H1 (cell line): ENCODE results near the gene TKTL2. TPM values are rescaled to one million over a fixed set of nuclear protein-coding genes. Genes with fewer than 3 reads are reported as not detected.

Experiments used
- CTCF ChIA-PET: fragments of 300-600 bp; sonication (Branson Sonifier 250); formaldehyde crosslinking; loops from one replicate; lab custom pipeline; 2021; ENCODE audit not compliant: partially characterized antibody; lab: Charles Lee
- POLR2A ChIA-PET: fragments of 300-600 bp; sonication (Branson Sonifier 250); formaldehyde crosslinking; loops from one replicate; lab custom pipeline; 2021; ENCODE audit warnings: inconsistent platforms; ENCODE audit not compliant: partially characterized antibody; lab: Charles Lee
- DNase-seq, 2 experiments: peaks; one replicate each; pipeline versions ENCODE4 v3.0.0 to v3.0.0-alpha.2; 2010 to 2022; ENCODE audit warnings: low spot score in 2 of 2, low read depth in 1 of 2, mixed read lengths in 1 of 2
- FAIRE-seq: peaks from 2 replicates; lab custom pipeline; 2011; peaks lifted over from hg19 to GRCh38; lab: Jason Lieb, UNC
- H2AFZ ChIP-seq: 2 replicates; pipeline ENCODE4 v1.8.1; 2012; ENCODE audit warnings: low read length, inconsistent platforms
- H2AK5ac ChIP-seq: 2 replicates; pipeline ENCODE4 v1.6.1; 2013; ENCODE audit warnings: low read depth, low read length
- H2BK120ac ChIP-seq: replicated peaks from 2 replicates; pipeline ENCODE3; 2013; ENCODE audit warnings: low read depth, low read length, inconsistent platforms
- H2BK12ac ChIP-seq: 2 replicates; pipeline ENCODE4 v1.6.1; 2013; ENCODE audit warnings: low read depth, low read length
- H2BK15ac ChIP-seq: 2 replicates; pipeline ENCODE4 v1.6.1; 2013; ENCODE audit warnings: low read length
- H2BK20ac ChIP-seq: 2 replicates; pipeline ENCODE4 v1.6.1; 2013; ENCODE audit warnings: low read length
- H2BK5ac ChIP-seq: 2 replicates; pipeline ENCODE4 v1.6.1; 2013; ENCODE audit warnings: low read depth, low read length
- H3K14ac ChIP-seq: 2 replicates; pipeline ENCODE4 v1.6.1; 2013; ENCODE audit warnings: inconsistent platforms; ENCODE audit not compliant: insufficient read length
- H3K18ac ChIP-seq: 2 replicates; pipeline ENCODE4 v1.6.1; 2013; ENCODE audit warnings: low read length; ENCODE audit errors: extremely low read depth
- H3K23ac ChIP-seq: 2 replicates; pipeline ENCODE4 v1.6.1; 2013; ENCODE audit warnings: inconsistent platforms; ENCODE audit not compliant: insufficient read length
- H3K23me2 ChIP-seq: 2 replicates; pipeline ENCODE4 v1.6.1; 2013; ENCODE audit warnings: low read depth, low read length
- H3K27ac ChIP-seq: 2 replicates; pipeline ENCODE4 v1.6.1; 2011; ENCODE audit warnings: low read depth, low read length, inconsistent platforms
- H3K27me3 ChIP-seq, 4 experiments: replicated peaks in 1 of 4; 1 replicate in 1 of 4; 2 replicates in 3 of 4; pipeline versions ENCODE4 v1.6.1 to v1.8.1; 2011 to 2013; ENCODE audit warnings: low read length in 3 of 4, mild to moderate bottlenecking in 3 of 4, inconsistent platforms in 2 of 4, mixed read lengths in 2 of 4, moderate library complexity in 1 of 4; ENCODE audit not compliant: control insufficient read depth in 3 of 4, insufficient read depth in 3 of 4; ENCODE audit errors: extremely low read depth in 1 of 4
- H3K36me3 ChIP-seq, 4 experiments: 2 replicates each; pipeline versions ENCODE4 v1.6.1 to v1.8.1; 2011 to 2013; ENCODE audit warnings: mild to moderate bottlenecking in 4 of 4, low read length in 3 of 4, moderate library complexity in 2 of 4, control low read depth in 1 of 4, inconsistent platforms in 1 of 4; ENCODE audit not compliant: insufficient read depth in 4 of 4, control insufficient read depth in 2 of 4
- H3K4ac ChIP-seq: replicated peaks from 2 replicates; pipeline ENCODE3; 2013; ENCODE audit warnings: low read length, low read depth, mixed read lengths, inconsistent platforms; ENCODE audit not compliant: insufficient read length
- H3K4me1 ChIP-seq, 4 experiments: replicated peaks in 1 of 4; 1 replicate in 1 of 4; 2 replicates in 3 of 4; pipeline versions ENCODE4 v1.6.1 to v1.8.1; 2011 to 2013; ENCODE audit warnings: low read length in 3 of 4, inconsistent platforms in 2 of 4, mixed read lengths in 1 of 4; ENCODE audit not compliant: insufficient read depth in 4 of 4, control insufficient read depth in 3 of 4
- H3K4me2 ChIP-seq, 2 experiments: 2 replicates each; pipeline versions ENCODE4 v1.6.1 to v1.8.1; 2011 to 2013; ENCODE audit warnings: low read depth in 2 of 2, low read length in 2 of 2, control low read depth in 1 of 2, inconsistent platforms in 1 of 2, mild to moderate bottlenecking in 1 of 2; ENCODE audit not compliant: insufficient read depth in 1 of 2
- H3K4me3 ChIP-seq, 4 experiments: fragments of 200-600, 300-600 bp in 1 of 4; sonication (generic), shearing (Covaris generic), sonication (Bioruptor Twin) in 1 of 4; 2 replicates each; pipeline versions ENCODE4 v1.5.1 to v1.8.1; 2011 to 2016; ENCODE audit warnings: low read length in 4 of 4, low read depth in 3 of 4, control low read depth in 2 of 4, inconsistent platforms in 2 of 4, mild to moderate bottlenecking in 2 of 4, mixed read lengths in 1 of 4, moderate library complexity in 1 of 4; ENCODE audit not compliant: insufficient read depth in 2 of 4; ENCODE audit errors: extremely low read depth in 1 of 4
- H3K56ac ChIP-seq: replicated peaks from 2 replicates; pipeline ENCODE3; 2013; ENCODE audit warnings: low read depth, mild to moderate bottlenecking, mixed read lengths, low read length, inconsistent platforms; ENCODE audit not compliant: insufficient read length
- H3K79me1 ChIP-seq: 2 replicates; pipeline ENCODE4 v1.6.1; 2013; ENCODE audit warnings: low read depth, low read length, control low read depth
- H3K79me2 ChIP-seq, 2 experiments: 2 replicates each; pipeline versions ENCODE4 v1.6.1 to v1.8.1; 2012 to 2013; ENCODE audit warnings: low read length in 2 of 2, mild to moderate bottlenecking in 2 of 2, inconsistent platforms in 1 of 2; ENCODE audit not compliant: insufficient read depth in 2 of 2, control insufficient read depth in 1 of 2
- H3K9ac ChIP-seq, 4 experiments: replicated peaks in 1 of 4; 1 replicate in 1 of 4; 2 replicates in 3 of 4; pipeline versions ENCODE4 v1.6.1 to v1.8.1; 2011 to 2013; ENCODE audit warnings: low read depth in 3 of 4, low read length in 3 of 4, control low read depth in 2 of 4, mild to moderate bottlenecking in 2 of 4, moderate library complexity in 2 of 4, inconsistent platforms in 1 of 4; ENCODE audit errors: extremely low read depth in 1 of 4
- H3K9me3 ChIP-seq, 2 experiments: 2 replicates each; pipeline versions ENCODE4 v1.6.1 to v1.8.1; 2012 to 2013; ENCODE audit warnings: mild to moderate bottlenecking in 2 of 2, moderate library complexity in 2 of 2, control low read depth in 1 of 2, inconsistent platforms in 1 of 2, low read depth in 1 of 2, low read length in 1 of 2, mixed read lengths in 1 of 2; ENCODE audit not compliant: insufficient read depth in 2 of 2
- H4K20me1 ChIP-seq, 2 experiments: replicated peaks in 1 of 2; 2 replicates each; pipeline versions ENCODE3 to v1.8.1; 2011 to 2013; ENCODE audit warnings: inconsistent platforms in 2 of 2, low read length in 2 of 2, mild to moderate bottlenecking in 1 of 2; ENCODE audit not compliant: insufficient read depth in 2 of 2, control insufficient read depth in 1 of 2
- H4K5ac ChIP-seq: 2 replicates; pipeline ENCODE4 v1.6.1; 2013; ENCODE audit warnings: low read length, low read depth, mixed read lengths, inconsistent platforms; ENCODE audit not compliant: insufficient read length
- H4K8ac ChIP-seq: 2 replicates; pipeline ENCODE4 v1.8.0; 2013; ENCODE audit warnings: mild to moderate bottlenecking, moderate library complexity, low read length, inconsistent platforms; ENCODE audit not compliant: insufficient read depth; ENCODE audit errors: extremely low read depth
- H4K91ac ChIP-seq: replicated peaks from 2 replicates; pipeline ENCODE3; 2013; ENCODE audit warnings: low read length, mixed read lengths, inconsistent platforms; ENCODE audit not compliant: insufficient read length
- CREB1 ChIP-seq: IDR thresholded peaks from 2 replicates; pipeline ENCODE4 v1.6.1; 2012; ENCODE audit warnings: inconsistent platforms
- CTBP2 ChIP-seq: IDR thresholded peaks from 2 replicates; pipeline ENCODE4 v1.7.0; 2011; ENCODE audit warnings: borderline replicate concordance, mild to moderate bottlenecking, moderate library complexity, mixed read lengths, low read length; ENCODE audit not compliant: insufficient read depth, insufficient read length
- EP300 ChIP-seq, 2 experiments: IDR thresholded peaks; 1 replicate in 1 of 2; 2 replicates in 1 of 2; pipeline ENCODE4 v1.6.1; 2011 to 2012; ENCODE audit warnings: low read depth in 2 of 2, low read length in 2 of 2, mild to moderate bottlenecking in 2 of 2, borderline replicate concordance in 1 of 2, inconsistent platforms in 1 of 2, moderate library complexity in 1 of 2
- HDAC2 ChIP-seq, 2 experiments: fragments of 300-600 bp in 1 of 2; sonication (generic) in 1 of 2; IDR thresholded peaks; 2 replicates each; pipeline ENCODE4 v1.6.1; 2011 to 2012; ENCODE audit warnings: low read depth in 2 of 2, low read length in 2 of 2, mild to moderate bottlenecking in 2 of 2, moderate library complexity in 2 of 2, borderline replicate concordance in 1 of 2, inconsistent platforms in 1 of 2
- KDM1A ChIP-seq: fragments of 200-600, 300-600 bp; sonication (generic); IDR thresholded peaks from 2 replicates; pipeline ENCODE4 v1.7.1; 2016; ENCODE audit warnings: mild to moderate bottlenecking, low read length, borderline replicate concordance
- KDM4A ChIP-seq: IDR thresholded peaks from one replicate; pipeline ENCODE4 v1.7.1; 2012; ENCODE audit warnings: low read depth, mild to moderate bottlenecking, moderate library complexity, low read length, inconsistent platforms; ENCODE audit not compliant: severe bottlenecking
- MAFK ChIP-seq: IDR thresholded peaks from 2 replicates; pipeline ENCODE4 v1.6.1; 2012; ENCODE audit warnings: low read depth, mild to moderate bottlenecking, improper control_type of control experiment, low read length
- MAX ChIP-seq: IDR thresholded peaks from 2 replicates; pipeline ENCODE4 v1.6.1; 2012; ENCODE audit warnings: inconsistent platforms
- SP2 ChIP-seq: IDR thresholded peaks from 2 replicates; pipeline ENCODE4 v1.6.1; 2012; ENCODE audit warnings: mild to moderate bottlenecking, low read length, inconsistent platforms
- TBP ChIP-seq: IDR thresholded peaks from 2 replicates; pipeline ENCODE4 v1.6.1; 2011; ENCODE audit warnings: low read depth, low read length, improper control_type of control experiment
- ZNF274 ChIP-seq: IDR thresholded peaks from 2 replicates; pipeline ENCODE4 v1.7.0; 2012; ENCODE audit warnings: low read length, borderline replicate concordance; ENCODE audit errors: extremely low read depth
- WGBS, 2 experiments: shearing (Covaris generic) in 1 of 2; methylation state at CpG; one replicate each; pipeline versions ENCODE4 v1.1.6 to v1.1.7; 2013 to 2015; ENCODE audit warnings: low lambda C conversion rate in 2 of 2, mixed read lengths in 2 of 2, inconsistent platforms in 1 of 2, low coverage in 1 of 2, missing lambda C conversion rate in 1 of 2; ENCODE audit not compliant: insufficient replicate concordance in 2 of 2, insufficient coverage in 1 of 2, insufficient read length in 1 of 2; ENCODE audit errors: extremely low coverage in 1 of 2, missing lambda C conversion rate in 1 of 2; 5-methylcytosine and 5-hydroxymethylcytosine counted together
- long read RNA-seq, 2 experiments: library from RNA in 1 of 2; library from capped mRNA in 1 of 2; stranded (forward); transcript quantifications; one replicate each; pipeline ENCODE4 v2.0.0, GENCODE V29; 2021; ENCODE audit warnings: inconsistent platforms in 1 of 2
- polyA minus RNA-seq, 3 experiments: library from RNA; depleted of rRNA, polyadenylated mRNA; stranded (reverse); fragments of >200 nt; gene quantifications; 1 replicate in 2 of 3; 2 replicates in 1 of 3; pipeline ENCODE4 v1.2.3, GENCODE V29; 2011
- polyA plus RNA-seq, 7 experiments: library from polyadenylated mRNA; depleted of rRNA in 3 of 7; stranded (reverse) in 5 of 7; unstranded in 2 of 7; fragments of >200 nt in 5 of 7; fragments of 200-250 nt in 2 of 7; gene quantifications; 1 replicate in 5 of 7; 2 replicates in 1 of 7; 4 replicates in 1 of 7; pipeline versions ENCODE4 v1.2.1 to v1.2.3, GENCODE V29; 2011 to 2013; ENCODE audit warnings: missing spikeins in 2 of 7, mixed read lengths in 2 of 7
- total RNA-seq: library from RNA; stranded (reverse); fragmentation: NEBNext Ultra II Directional; extraction: Animal tissue kit (Norgen Biotek cat#: 25700); gene quantifications from 2 replicates; pipeline ENCODE4 v1.2.1, GENCODE V29; 2021

Gene TKTL2
- total RNA-seq (not detected in 2 replicates), polyA plus RNA-seq (2011; rRNA removed) (not detected in 2 replicates), polyA minus RNA-seq (2011; rRNA and poly(A)+ RNA removed) (not detected in 2 replicates)
- polyA plus RNA-seq (2011; cell fraction: cytosol; rRNA removed), result not detected
- not detected for polyA plus RNA-seq (2011; cell fraction: nucleus; rRNA removed)
- polyA plus RNA-seq (2012, experiment 1 of 2), result not detected in 4 replicates
- polyA plus RNA-seq (2012, experiment 2 of 2), result not detected
- not detected for polyA plus RNA-seq (2013, experiment 1 of 2)
- polyA plus RNA-seq (2013, experiment 2 of 2), result not detected
- not detected for polyA minus RNA-seq (2011; cell fraction: cytosol; rRNA and poly(A)+ RNA removed)
- not detected for polyA minus RNA-seq (2011; cell fraction: nucleus; rRNA and poly(A)+ RNA removed)
- long read RNA-seq, experiment 1, result 0 reads
- long read RNA-seq, experiment 2, result 0 reads

- Histone ChIP-seq H3K23me2 (no peaks in the 10 kb centered on the region), H3K4me1 (no peaks in the 10 kb centered on the region), H3K14ac (no peak within 1 kb of the TSS), H2BK120ac (no peak within 1 kb of the TSS), H3K9me3 (no peaks in the 10 kb centered on the region), H2BK20ac (no peak within 1 kb of the TSS), H3K4ac (no peak within 1 kb of the TSS), H3K18ac (no peak within 1 kb of the TSS), H4K91ac (no peak within 1 kb of the TSS), H3K79me1 (no peaks in the 10 kb centered on the region), H3K9ac (no peak within 1 kb of the TSS), H3K56ac (no peak within 1 kb of the TSS), H2BK15ac (no peak within 1 kb of the TSS; the same call in 1 of the 2 replicates), H4K5ac (no peak within 1 kb of the TSS), H3K27me3 (no peaks in the 10 kb centered on the region), H2AFZ (peak within 1 kb of the TSS; percentile 85; the same call in 1 of the 2 replicates), H3K23ac (no peak within 1 kb of the TSS), H2AK5ac (no peak within 1 kb of the TSS), H3K79me2 (no peaks in the 10 kb centered on the region; a peak in 1 of 4 replicates), H3K36me3 (no peaks in the 10 kb centered on the region), H3K4me3 (no peak within 1 kb of the TSS), H3K4me2 (no peak within 1 kb of the TSS), H4K8ac (no peak within 1 kb of the TSS), H4K20me1 (no peaks in the 10 kb centered on the region), H2BK12ac (no peak within 1 kb of the TSS), H3K27ac (no peak within 1 kb of the TSS), H2BK5ac (no peak within 1 kb of the TSS; the same call in 1 of the 2 replicates)
- CTCF ChIA-PET, result interaction anchor here (1.3 to 1.4 kb wide), 2 partner anchors 74 to 117 kb away, joined by 3 read pairs; no protein-coding TSS in a partner anchor
- POLR2A ChIA-PET, result interaction anchor here (1.4 kb wide), 1 partner anchor 21 kb away, joined by 5 read pairs; the partner anchor contains the start of gene TMA16
- FAIRE-seq (no peak), DNase-seq (no peak)
- WGBS, 2 experiments, result 94% methylated on average over 31 of the region's 32 CpGs; no CpG with 5 or more reads in 1 of the 2 experiments
- TF ChIP-seq CREB1 (no peak), SP2 (no peak), TBP (no peak), EP300 (IDR thresholded peaks at IDR 0.05; ENCODE audit: borderline replicate concordance in 1 of 2, low read depth in 2 of 2, low read length in 2 of 2) (no peak), KDM1A (no peak), CTBP2 (no peak), ZNF274 (no peak), HDAC2 (IDR thresholded peaks at IDR 0.05; ENCODE audit: borderline replicate concordance in 1 of 2, low read depth in 2 of 2, low read length in 2 of 2) (no peak), KDM4A (no peak), MAX (no peak), MAFK (no peak)
Measured at GRCh38 chr4:163473576-163473975, at the start of gene TKTL2. Gene TKTL2, minus strand, starts transcription at chr4:163473754. Its CDS starts 20 bp downstream, at chr4:163473734.
